Colon (tissue), 2 donors: ENCODE results near the gene APC2.

Source experiments
- FAIRE-seq: peaks from 2 replicates; lab custom pipeline; 2012; peaks lifted over from hg19 to GRCh38; lab: Jason Lieb, UNC
- donor health status: control.
- donor health status: control.

The APC2 gene

GRCh38 chr19:1449467-1450442 is at the start of gene APC2:
Gene APC2 (plus strand): TSS chr19:1450121. CDS start chr19:1453002, 2,881 bp downstream.
- FAIRE-seq = no peak

- FAIRE-seq = no peak
Observed at GRCh38 chr19:1400281-1401137, 49.4 kb upstream of the APC2 start.

- FAIRE-seq = no peak
Observed at GRCh38 chr19:1401138-1401888, 48.6 kb upstream of the APC2 start, which contains the start of gene GAMT. Gene GAMT (minus strand): TSS chr19:1401542. CDS start chr19:1401476, 66 bp downstream.

GRCh38 chr19:1401889-1402217 is 48.1 kb upstream of the APC2 start:
- no peak for FAIRE-seq

GRCh38 chr19:1402411-1403070 is 47.4 kb upstream of the APC2 start:
- FAIRE-seq = no peak

GRCh38 chr19:1406774-1407527 is 43.0 kb upstream of the APC2 start:
- FAIRE-seq = no peak

- FAIRE-seq = no peak
Observed at GRCh38 chr19:1407528-1408299, 42.2 kb upstream of the APC2 start, which contains the start of gene DAZAP1. Gene DAZAP1 (plus strand): TSS chr19:1407586. CDS start chr19:1407774, 188 bp downstream.

- no peak for FAIRE-seq
Observed at GRCh38 chr19:1408300-1409203, 41.4 kb upstream of the APC2 start.

GRCh38 chr19:1409204-1410005 is 40.5 kb upstream of the APC2 start:
- no peak for FAIRE-seq

- no peak for FAIRE-seq
Observed at GRCh38 chr19:1410136-1410786, 39.7 kb upstream of the APC2 start.

- FAIRE-seq = no peak
Observed at GRCh38 chr19:1410789-1411188, 39.1 kb upstream of the APC2 start.

GRCh38 chr19:1411255-1412191 is 38.4 kb upstream of the APC2 start:
- FAIRE-seq = no peak

GRCh38 chr19:1412323-1412923 is 37.5 kb upstream of the APC2 start:
- no peak for FAIRE-seq

- FAIRE-seq = no peak
Observed at GRCh38 chr19:1412995-1413800, 36.7 kb upstream of the APC2 start.
